D341Med (cell line): ENCODE data around the gene CBFB.
"Not testable (repeated sequence)": the region's sequence is repeated elsewhere in the genome, so short reads cannot be mapped to it uniquely, and the experiment has no call there.

Experiments
- DNase-seq: peaks from one replicate; pipeline ENCODE4 v3.0.0; 2012; ENCODE audit warnings: low spot score

The CBFB gene

GRCh38 chr16:67041520-67041919 is 12.6 kb downstream of the CBFB start:
- not testable (repeated sequence) for DNase-seq

GRCh38 chr16:67043420-67043819 is 14.5 kb downstream of the CBFB start:
- no peak for DNase-seq

- DNase-seq, result no peak
Observed at GRCh38 chr16:67050796-67051195, 21.8 kb downstream of the CBFB start.

- DNase-seq, result no peak
Observed at GRCh38 chr16:67052399-67052798, 23.4 kb downstream of the CBFB start.

- no peak for DNase-seq
Observed at GRCh38 chr16:67053767-67054334, 24.9 kb downstream of the CBFB start.

GRCh38 chr16:67054901-67055300 is 26.0 kb downstream of the CBFB start:
- DNase-seq, result no peak

- no peak for DNase-seq
Observed at GRCh38 chr16:67055712-67056487, 27.0 kb downstream of the CBFB start.

- DNase-seq, result no peak
Observed at GRCh38 chr16:67063008-67063407, 34.1 kb downstream of the CBFB start.

- DNase-seq, result no peak
Observed at GRCh38 chr16:67068212-67068753, 39.3 kb downstream of the CBFB start.

- no peak for DNase-seq
Observed at GRCh38 chr16:67071476-67072048, 42.6 kb downstream of the CBFB start.

GRCh38 chr16:67075331-67075730 is 46.4 kb downstream of the CBFB start:
- DNase-seq, result no peak

- DNase-seq, result no peak
Observed at GRCh38 chr16:67077871-67078270, 48.9 kb downstream of the CBFB start.

- DNase-seq, result no peak
Observed at GRCh38 chr16:67082100-67082499, 53.2 kb downstream of the CBFB start.

GRCh38 chr16:67082891-67083290 is 53.9 kb downstream of the CBFB start:
- DNase-seq, result no peak

GRCh38 chr16:67084345-67085028 is 55.5 kb downstream of the CBFB start:
- no peak for DNase-seq

GRCh38 chr16:67086822-67087221 is 57.9 kb downstream of the CBFB start:
- no peak for DNase-seq

- no peak for DNase-seq
Observed at GRCh38 chr16:67087291-67087690, 58.3 kb downstream of the CBFB start.

GRCh38 chr16:67087803-67088202 is 58.9 kb downstream of the CBFB start:
- DNase-seq, result no peak

- peak; percentile 35 for DNase-seq
Observed at GRCh38 chr16:67088551-67088950, 59.6 kb downstream of the CBFB start.

- no peak for DNase-seq
Observed at GRCh38 chr16:67089101-67089500, 60.2 kb downstream of the CBFB start.

GRCh38 chr16:67091906-67092566 is 63.1 kb downstream of the CBFB start:
- DNase-seq, result no peak

- no peak for DNase-seq
Observed at GRCh38 chr16:67093098-67093726, 64.3 kb downstream of the CBFB start.
